22Rv1 (cell line): ENCODE measurements around the gene ST6GALNAC2.

Experiments
- CTCF ChIP-seq: fragments of 450-650 bp; IDR thresholded peaks from 2 replicates; pipeline ENCODE4 v1.5.1; 2017; ENCODE audit warnings: mild to moderate bottlenecking
- ZFX ChIP-seq: fragments of 450-650 bp; IDR thresholded peaks from 2 replicates; pipeline ENCODE4 v1.6.1; 2017; ENCODE audit warnings: antibody characterized with exemption, borderline replicate concordance

GRCh38 chr17:76576189-76576588, 9.5 kb downstream of the ST6GALNAC2 start:
- TF ChIP-seq CTCF (no peak), ZFX (no peak)
